SU-DHL-6 (cell line): Measurements from ENCODE around the gene WDR37.
"Not testable (repeated sequence)": the region's sequence is repeated elsewhere in the genome, so short reads cannot be mapped to it uniquely, and the experiment has no call there.

Experiments
- H2AFZ ChIP-seq: fragments of 200-600 bp; sonication (generic); 2 replicates; pipeline ENCODE4 v1.6.1; 2014; ENCODE audit warnings: low read depth, mild to moderate bottlenecking, moderate library complexity, mixed read lengths, antibody characterized with exemption, low read length; ENCODE audit not compliant: severe bottlenecking
- H3F3A ChIP-seq: fragments of 200-600 bp; shearing (Covaris generic); 2 replicates; pipeline ENCODE4 v1.6.0; 2016; ENCODE audit warnings: antibody characterized with exemption, mild to moderate bottlenecking; ENCODE audit not compliant: insufficient read depth
- H3K27ac ChIP-seq: fragments of 200-600 bp; sonication (generic); 2 replicates; pipeline ENCODE4 v1.5.1; 2016; ENCODE audit warnings: low read depth, mild to moderate bottlenecking, low read length, moderate library complexity, mixed read lengths
- H3K27me3 ChIP-seq: fragments of 200-600 bp; sonication (generic), shearing (Covaris generic); 2 replicates; pipeline ENCODE4 v1.6.0; 2014; ENCODE audit warnings: mild to moderate bottlenecking, low read length
- H3K36me3 ChIP-seq: fragments of 200-600 bp; sonication (generic); 2 replicates; pipeline ENCODE4 v1.6.1; 2014; ENCODE audit warnings: mild to moderate bottlenecking, low read length, mixed read lengths
- H3K4me2 ChIP-seq: fragments of 300-600, 200-600 bp; shearing (Covaris generic), sonication (generic); 2 replicates; pipeline ENCODE4 v1.6.0; 2014; ENCODE audit warnings: low read length, low read depth, mild to moderate bottlenecking; ENCODE audit not compliant: poor library complexity, severe bottlenecking
- H3K4me3 ChIP-seq: fragments of 200-600 bp; sonication (generic); 2 replicates; pipeline ENCODE4 v1.5.1; 2014; ENCODE audit warnings: antibody characterized with exemption, low read length, mild to moderate bottlenecking, mixed read lengths; ENCODE audit not compliant: insufficient read depth, poor library complexity, severe bottlenecking
- H3K79me2 ChIP-seq: fragments of 200-600 bp; sonication (generic); 2 replicates; pipeline ENCODE4 v1.6.1; 2014; ENCODE audit warnings: mild to moderate bottlenecking, low read length, moderate library complexity; ENCODE audit not compliant: insufficient read depth
- H3K9ac ChIP-seq: fragments of 200-600 bp; sonication (generic); 2 replicates; pipeline ENCODE4 v1.7.0; 2014; ENCODE audit warnings: mild to moderate bottlenecking, low read length
- H3K9me2 ChIP-seq: fragments of 200-600 bp; sonication (generic); replicated peaks from 2 replicates; pipeline ENCODE4 v1.6.1; 2014; ENCODE audit warnings: low read length; ENCODE audit not compliant: insufficient read depth
- H3K9me3 ChIP-seq: fragments of 200-600 bp; sonication (generic); 2 replicates; pipeline ENCODE4 v1.6.1; 2014; ENCODE audit warnings: low read length, mixed read lengths; ENCODE audit not compliant: insufficient read depth
- H4K20me1 ChIP-seq: fragments of 200-600 bp; sonication (generic); 2 replicates; pipeline ENCODE4 v1.6.1; 2014; ENCODE audit warnings: low read depth, mild to moderate bottlenecking, antibody characterized with exemption, low read length, moderate library complexity, mixed read lengths
- EZH2phosphoT487 ChIP-seq: fragments of 200-600 bp; sonication (generic), shearing (Covaris generic); conservative IDR thresholded peaks from 2 replicates; pipeline ENCODE4 v1.6.1; 2018; ENCODE audit warnings: mild to moderate bottlenecking, antibody characterized with exemption, low read length, moderate library complexity, mixed read lengths
- TF ChIP-seq, protein P1 (sequence below): fragments of 200-600 bp; sonication (generic); IDR thresholded peaks from one replicate; pipeline ENCODE4 v1.5.1; 2017; ENCODE audit warnings: antibody characterized with exemption, mild to moderate bottlenecking, low read length, moderate library complexity; ENCODE audit not compliant: insufficient read depth, poor library complexity, severe bottlenecking

WDR37 gene

DNA sequence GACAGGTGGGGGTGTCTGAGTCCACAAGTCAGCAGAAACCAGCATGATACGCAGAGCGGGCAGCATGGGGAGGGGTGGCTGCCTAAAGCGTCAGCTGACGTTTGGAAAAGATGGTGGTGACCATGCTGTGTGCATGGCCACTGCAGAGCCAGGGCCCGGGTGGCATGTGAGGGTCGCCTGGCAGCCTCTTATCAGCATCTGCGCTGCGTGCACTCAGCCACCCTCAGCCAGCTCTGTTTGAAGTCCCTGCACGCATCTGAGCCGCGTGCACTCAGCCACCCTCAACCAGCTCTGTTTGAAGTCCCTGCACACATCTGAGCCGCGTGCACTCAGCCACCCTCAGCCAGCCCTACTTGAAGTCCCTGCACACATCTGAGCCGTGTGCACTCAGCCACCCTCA lies 61.5 kb downstream of the WDR37 start:
- Histone ChIP-seq H3K4me3 (no peak overlapping the region), H3K9ac (no peak overlapping the region), H3K27ac (no peak overlapping the region), H3K36me3 (no peaks in the 10 kb centered on the region), H3K9me2 (no peaks in the 10 kb centered on the region), H3K27me3 (no peaks in the 10 kb centered on the region), H3K9me3 (no peaks in the 10 kb centered on the region), H3K79me2 (no peaks in the 10 kb centered on the region), H3F3A (no peaks in the 10 kb centered on the region), H2AFZ (no peak overlapping the region), H4K20me1 (no peaks in the 10 kb centered on the region), H3K4me2 (no peak overlapping the region)
- TF ChIP-seq, protein P1, sequence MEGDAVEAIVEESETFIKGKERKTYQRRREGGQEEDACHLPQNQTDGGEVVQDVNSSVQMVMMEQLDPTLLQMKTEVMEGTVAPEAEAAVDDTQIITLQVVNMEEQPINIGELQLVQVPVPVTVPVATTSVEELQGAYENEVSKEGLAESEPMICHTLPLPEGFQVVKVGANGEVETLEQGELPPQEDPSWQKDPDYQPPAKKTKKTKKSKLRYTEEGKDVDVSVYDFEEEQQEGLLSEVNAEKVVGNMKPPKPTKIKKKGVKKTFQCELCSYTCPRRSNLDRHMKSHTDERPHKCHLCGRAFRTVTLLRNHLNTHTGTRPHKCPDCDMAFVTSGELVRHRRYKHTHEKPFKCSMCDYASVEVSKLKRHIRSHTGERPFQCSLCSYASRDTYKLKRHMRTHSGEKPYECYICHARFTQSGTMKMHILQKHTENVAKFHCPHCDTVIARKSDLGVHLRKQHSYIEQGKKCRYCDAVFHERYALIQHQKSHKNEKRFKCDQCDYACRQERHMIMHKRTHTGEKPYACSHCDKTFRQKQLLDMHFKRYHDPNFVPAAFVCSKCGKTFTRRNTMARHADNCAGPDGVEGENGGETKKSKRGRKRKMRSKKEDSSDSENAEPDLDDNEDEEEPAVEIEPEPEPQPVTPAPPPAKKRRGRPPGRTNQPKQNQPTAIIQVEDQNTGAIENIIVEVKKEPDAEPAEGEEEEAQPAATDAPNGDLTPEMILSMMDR: no peak
- TF ChIP-seq EZH2phosphoT487: no peak

DNA sequence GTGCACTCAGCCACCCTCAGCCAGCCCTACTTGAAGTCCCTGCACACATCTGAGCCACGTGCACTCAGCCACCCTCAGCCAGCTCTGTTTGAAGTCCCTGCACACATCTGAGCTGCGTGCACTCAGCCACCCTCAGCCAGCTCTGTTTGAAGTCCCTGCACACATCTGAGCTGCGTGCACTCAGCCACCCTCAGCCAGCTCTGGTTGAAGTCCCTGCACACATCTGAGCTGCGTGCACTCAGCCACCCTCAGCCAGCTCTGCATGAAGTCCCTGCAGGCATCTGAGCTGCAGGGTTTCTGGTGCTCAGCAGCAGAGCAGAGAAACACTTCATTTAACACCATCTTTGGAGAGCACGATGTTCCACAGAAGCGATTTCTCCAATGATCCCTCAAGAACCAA lies 62.1 kb downstream of the WDR37 start:
- H3F3A ChIP-seq, H3K9ac ChIP-seq, H3K36me3 ChIP-seq, H3K4me3 ChIP-seq, H3K27ac ChIP-seq, H4K20me1 ChIP-seq, H3K9me3 ChIP-seq, H3K27me3 ChIP-seq, H3K79me2 ChIP-seq, H3K9me2 ChIP-seq, H3K4me2 ChIP-seq, H2AFZ ChIP-seq: not testable (repeated sequence)

DNA sequence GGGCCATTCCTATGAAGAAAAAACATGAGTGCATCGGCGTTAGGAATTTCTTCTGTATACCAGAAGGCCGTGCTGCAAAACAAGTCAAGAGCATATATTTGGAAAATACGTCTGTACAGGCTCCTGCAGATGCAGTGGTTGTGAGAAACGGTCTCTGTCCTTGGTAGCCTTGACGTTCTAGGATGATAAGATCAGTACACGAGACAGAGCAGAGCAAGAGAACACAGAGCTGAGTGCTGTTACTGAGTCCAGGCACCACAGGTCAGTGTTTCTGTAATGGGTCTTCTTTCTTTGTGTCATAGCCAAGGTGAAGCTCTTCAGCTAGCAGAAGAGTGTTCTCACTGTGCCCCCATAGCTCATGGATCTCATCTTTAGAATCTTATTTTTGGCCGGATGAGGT lies 62.8 kb downstream of the WDR37 start:
- Histone ChIP-seq H3K27me3 (no peaks in the 10 kb centered on the region), H3F3A (no peaks in the 10 kb centered on the region), H3K4me2 (no peak overlapping the region), H3K36me3 (no peaks in the 10 kb centered on the region), H3K9me2 (no peaks in the 10 kb centered on the region), H3K27ac (no peak overlapping the region), H4K20me1 (no peaks in the 10 kb centered on the region), H3K4me3 (no peak overlapping the region), H3K9me3 (no peaks in the 10 kb centered on the region), H3K9ac (no peak overlapping the region), H2AFZ (no peak overlapping the region), H3K79me2 (no peaks in the 10 kb centered on the region)
- TF ChIP-seq EZH2phosphoT487: no peak
- TF ChIP-seq, protein P1: no peak

DNA sequence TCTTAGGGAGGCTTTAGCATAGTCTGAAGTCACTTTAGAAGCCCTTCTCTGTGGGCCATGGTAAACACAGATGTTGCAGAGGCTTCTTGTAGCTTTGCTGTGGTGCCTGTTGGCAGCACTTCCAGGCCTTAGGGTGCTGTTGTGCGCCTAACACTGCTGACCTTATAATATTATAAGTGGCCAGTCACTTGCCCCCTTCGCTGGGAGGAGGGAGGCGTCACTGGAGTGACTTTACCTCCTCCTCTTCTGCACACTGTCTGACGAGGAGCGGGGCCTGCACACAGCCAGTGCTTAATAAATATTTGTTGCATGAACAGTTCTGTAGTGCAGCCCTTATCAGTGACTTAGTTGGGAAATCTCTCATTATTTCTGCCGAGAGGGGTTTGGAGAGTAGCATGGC lies 63.3 kb downstream of the WDR37 start:
- Histone ChIP-seq H3K27me3 (no peaks in the 10 kb centered on the region), H3K27ac (no peak overlapping the region), H3K9me2 (no peaks in the 10 kb centered on the region), H3K36me3 (no peaks in the 10 kb centered on the region), H4K20me1 (no peaks in the 10 kb centered on the region), H3K9me3 (no peaks in the 10 kb centered on the region), H2AFZ (no peak overlapping the region), H3K4me3 (no peak overlapping the region), H3K9ac (no peak overlapping the region), H3K4me2 (no peak overlapping the region), H3K79me2 (no peaks in the 10 kb centered on the region), H3F3A (no peaks in the 10 kb centered on the region)
- TF ChIP-seq, protein P1: no peak
- TF ChIP-seq EZH2phosphoT487: no peak
